NCI-H345 treated with DMSO at 0.1 percent for 48 hours (cell line): Measurements from ENCODE around the gene STON1.
A peak's percentile ranks its signal among the peaks of the same experiment; 100 is the strongest.
"Not testable (repeated sequence)": the region's sequence is repeated elsewhere in the genome, so short reads cannot be mapped to it uniquely, and the experiment has no call there.

Experiments
- DNase-seq: peaks from one replicate; lab custom pipeline; 2025; ENCODE audit not compliant: unreplicated experiment; lab: John Stamatoyannopoulos, UW

The STON1 gene

DNA sequence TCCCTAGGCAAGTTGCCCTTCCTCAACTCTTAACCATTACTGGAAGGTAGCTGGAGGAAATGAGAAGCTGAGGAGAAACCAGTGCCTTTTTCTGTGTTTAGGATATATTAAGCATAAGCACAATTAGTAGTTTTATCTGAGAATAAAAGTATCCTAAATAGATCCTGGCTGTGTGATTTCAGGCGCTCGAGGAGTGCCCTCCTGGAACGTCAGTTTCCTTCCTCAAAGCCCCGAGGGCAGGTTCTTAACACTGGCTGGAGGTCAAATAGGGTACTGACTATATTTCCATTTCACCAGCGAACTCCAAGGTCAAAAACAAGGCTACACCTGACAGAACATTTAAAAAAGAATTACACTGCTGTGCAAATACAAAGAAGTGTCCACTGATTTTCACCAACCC is 1.5 kb upstream of the STON1 start:
- no peak for DNase-seq

DNA sequence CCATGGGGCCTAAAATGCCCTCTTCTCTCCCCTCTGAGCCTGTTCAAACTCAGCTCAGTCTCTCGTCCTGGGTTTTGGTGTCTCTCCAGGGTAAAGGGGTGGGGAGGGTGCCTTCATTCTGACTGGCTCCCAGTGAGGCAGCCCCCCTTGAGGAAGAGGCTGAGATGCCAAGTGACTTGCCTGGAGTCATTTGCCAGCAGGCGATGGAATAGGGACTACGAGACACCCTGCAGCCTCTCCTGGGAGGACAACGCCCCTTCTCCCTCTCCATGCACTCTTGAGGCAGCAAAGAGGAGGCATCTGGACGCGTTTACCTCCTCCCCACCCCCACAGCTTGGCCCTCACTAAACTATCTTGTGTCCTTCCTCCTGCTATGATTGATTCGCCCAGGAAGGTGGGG is 760 bp upstream of the STON1 start:
- peak; percentile 29 for DNase-seq

GRCh38 chr2:48529676-48530032 is 300 bp upstream of the STON1 start:
- DNase-seq: no peak

DNA sequence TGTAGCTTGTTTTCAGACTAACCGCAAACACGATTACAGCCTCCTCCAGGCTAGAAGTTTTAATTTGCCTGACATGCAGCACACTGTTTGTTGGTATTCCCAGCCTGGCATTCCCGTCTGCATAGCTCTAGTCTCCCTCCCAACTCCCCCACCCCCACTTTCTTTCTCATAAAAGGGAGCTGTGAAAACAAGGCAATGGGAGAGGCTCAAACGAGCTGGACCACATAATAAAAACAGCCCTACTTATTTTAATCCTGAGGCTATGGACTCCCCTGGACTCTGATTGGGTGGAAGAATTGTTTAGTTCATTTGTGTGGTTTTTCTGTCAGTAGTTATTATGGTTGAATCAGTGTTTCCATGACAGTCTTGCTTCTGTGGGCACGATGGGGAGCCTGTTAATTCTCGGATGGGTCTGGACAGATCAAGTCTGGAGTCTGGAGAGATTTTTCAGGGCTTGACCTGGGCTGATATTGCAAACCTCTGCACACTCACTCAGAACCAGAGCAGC is 1.2 kb downstream of the STON1 start:
- DNase-seq: no peak

DNA sequence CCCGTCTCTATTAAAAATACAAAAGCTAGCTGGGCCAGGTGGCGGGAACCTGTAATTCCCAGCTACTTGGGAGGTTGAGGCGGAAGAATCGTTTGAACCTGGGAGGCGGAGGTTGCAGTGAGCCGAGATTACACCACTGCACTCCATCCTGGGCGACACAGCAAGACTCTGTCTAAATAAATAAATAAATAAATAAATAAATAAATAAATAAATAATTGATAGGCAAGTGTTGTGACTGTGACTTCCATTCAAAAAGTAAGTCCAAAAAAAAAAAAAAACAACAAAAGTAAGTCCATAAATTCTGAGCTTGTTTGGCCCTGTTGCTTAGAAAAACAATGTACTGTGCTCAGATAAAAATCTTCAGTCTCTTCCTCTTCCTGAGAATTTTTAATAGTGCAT is 2.2 kb downstream of the STON1 start:
- DNase-seq: no peak

DNA sequence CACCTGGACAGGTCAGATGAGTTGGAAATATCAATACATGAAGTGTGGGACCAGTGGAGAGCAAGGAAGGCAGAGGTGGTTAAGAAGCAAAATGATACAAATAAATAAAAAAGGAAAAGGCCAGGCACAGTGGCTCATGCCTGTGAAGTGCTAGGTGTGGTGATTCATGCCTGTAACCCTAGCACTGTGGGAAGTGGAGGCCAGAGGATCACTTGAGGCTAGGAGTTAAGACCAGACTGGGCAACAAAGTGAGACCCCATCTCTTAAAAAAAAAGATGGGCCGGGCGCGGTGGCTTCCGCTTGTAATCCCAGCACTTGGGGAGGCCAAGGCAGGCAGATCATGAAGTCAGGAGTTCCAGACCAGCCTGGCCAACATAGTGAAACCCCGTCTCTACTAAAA is 2.9 kb downstream of the STON1 start:
- no peak for DNase-seq

GRCh38 chr2:48534781-48535180 is 4.8 kb downstream of the STON1 start:
- no peak for DNase-seq

GRCh38 chr2:48540237-48540935 is 10.4 kb downstream of the STON1 start:
- no peak for DNase-seq

- DNase-seq: no peak
Measured at GRCh38 chr2:48541666-48542389, 11.9 kb downstream of the STON1 start.

GRCh38 chr2:48543895-48544294 is 13.9 kb downstream of the STON1 start:
- no peak for DNase-seq

GRCh38 chr2:48545244-48545643 is 15.3 kb downstream of the STON1 start:
- DNase-seq: no peak

GRCh38 chr2:48548840-48549239 is 18.9 kb downstream of the STON1 start:
- no peak for DNase-seq

- no peak for DNase-seq
Measured at GRCh38 chr2:48549972-48550371, 20.0 kb downstream of the STON1 start.

- no peak for DNase-seq
Measured at GRCh38 chr2:48551548-48551947, 21.6 kb downstream of the STON1 start.

DNA sequence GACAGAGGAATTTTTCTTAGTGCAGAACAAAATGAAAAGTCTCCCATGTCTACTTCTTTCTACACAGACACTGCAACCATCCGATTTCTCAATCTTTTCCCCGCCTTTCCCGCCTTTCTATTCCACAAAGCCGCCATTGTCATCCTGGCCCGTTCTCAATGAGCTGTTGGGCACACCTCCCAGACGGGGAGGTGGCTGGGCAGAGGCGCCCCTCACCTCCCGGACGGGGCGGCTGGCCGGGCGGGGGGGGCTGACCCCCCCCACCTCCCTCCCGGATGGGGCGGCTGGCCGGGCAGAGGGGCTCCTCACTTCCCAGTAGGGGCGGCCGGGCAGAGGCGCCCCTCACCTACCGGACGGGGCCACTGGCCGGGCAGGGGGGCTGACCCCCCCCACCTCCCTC is 25.1 kb downstream of the STON1 start:
- not testable (repeated sequence) for DNase-seq

DNA sequence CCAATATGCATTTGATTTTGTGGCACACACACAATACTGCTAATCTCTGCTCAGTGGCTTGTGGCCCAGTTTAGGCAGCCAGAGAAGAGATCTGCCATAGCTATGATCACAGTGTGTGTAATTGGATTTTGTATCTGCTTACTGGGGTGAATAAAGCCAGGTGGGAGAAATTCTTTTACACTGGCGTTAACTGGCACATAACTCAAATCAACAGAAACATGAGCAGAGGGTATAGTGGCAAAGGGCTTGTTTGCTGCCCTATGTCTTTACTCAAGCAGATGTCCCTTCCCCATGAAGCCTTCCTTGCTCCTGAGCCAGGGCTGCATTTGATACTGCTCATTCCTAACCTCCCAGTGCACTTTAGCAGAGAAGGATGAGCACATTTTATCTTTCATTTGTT is 28.5 kb downstream of the STON1 start:
- DNase-seq: no peak

DNA sequence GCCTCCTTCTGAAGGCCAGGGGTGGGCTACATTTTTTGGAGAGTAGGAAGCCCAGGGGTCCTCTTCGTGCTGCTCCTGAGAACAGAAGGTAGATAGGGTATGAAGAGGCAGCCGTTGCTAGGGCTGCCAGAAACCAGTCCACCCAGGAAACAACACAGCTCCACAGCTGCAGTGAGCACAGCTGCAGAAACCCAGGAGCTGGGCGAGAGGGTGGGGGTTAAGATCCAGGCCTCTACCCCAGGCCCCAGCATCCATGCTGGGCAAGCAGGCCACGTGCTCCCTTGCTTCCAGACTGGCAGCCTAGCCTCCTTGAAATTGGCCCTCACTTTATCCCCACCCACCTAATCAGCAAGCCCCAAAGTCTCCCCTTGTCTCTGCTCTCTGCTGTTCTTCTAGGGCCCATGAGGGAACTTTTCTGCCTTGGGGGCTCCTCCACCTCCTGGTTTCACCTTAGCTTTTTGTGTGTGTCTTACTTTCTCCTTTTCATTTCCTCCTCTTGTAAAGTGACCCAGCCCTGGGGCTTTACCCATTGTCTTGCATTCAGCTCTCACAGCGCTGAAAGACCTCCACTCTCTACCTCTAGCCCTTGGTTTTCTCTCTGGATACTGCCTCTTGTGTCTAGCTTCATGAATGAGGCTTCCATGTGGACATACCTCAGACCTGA is 30.7 kb downstream of the STON1 start:
- DNase-seq: no peak

GRCh38 chr2:48562281-48562680 is 32.3 kb downstream of the STON1 start:
- no peak for DNase-seq

DNA sequence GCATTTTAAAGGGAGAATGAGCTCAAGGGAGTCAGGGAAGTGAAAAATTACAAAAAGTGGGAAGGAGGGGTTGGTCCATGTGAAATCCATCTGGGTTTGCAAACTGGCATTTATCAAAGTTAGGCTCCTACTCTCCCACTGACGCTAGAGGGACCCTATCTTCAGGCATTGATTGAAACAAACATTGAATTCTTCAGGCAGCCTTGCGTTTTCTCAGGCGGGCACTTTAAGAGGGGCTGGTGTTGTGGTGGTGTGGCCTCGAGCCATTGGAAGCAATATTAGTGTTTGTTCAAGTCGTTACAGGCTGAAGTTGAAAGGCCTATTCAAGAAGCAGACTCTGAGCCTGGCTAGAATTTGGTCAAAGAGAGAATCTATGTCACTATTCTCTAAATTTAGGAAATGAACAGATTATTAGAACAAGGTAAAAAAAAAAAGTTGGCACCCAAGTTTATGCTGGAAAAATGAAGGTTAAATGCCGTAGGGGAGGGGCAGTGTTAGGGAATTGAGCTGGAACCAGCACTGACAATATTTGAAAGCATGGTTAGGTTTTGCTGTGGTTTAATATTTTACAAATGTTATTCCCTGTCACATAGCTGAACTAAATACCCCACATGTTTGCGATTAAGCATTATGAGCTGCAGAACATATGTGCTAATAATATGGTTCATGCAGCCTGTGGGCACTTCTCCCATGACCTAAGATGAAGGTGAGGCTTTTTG is 36.8 kb downstream of the STON1 start:
- no peak for DNase-seq

DNA sequence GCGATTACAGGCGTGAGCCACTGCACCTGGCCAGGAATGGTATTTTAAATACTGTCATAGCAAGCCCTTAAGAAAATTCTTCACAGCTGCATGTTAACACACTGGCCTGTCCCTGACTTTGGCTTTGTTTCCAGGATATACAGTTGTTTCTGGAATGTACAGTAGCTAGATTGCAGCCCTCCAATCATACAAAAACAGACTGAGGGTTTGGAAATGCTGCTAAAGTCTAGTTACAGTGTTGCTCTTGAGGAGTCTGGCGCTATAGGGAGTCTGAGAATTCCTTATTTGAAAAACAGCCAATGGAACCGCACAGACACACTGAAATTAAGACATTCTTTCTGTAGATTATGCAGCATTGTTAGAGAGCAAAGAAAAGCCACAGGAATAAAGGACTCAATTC is 37.7 kb downstream of the STON1 start:
- no peak for DNase-seq

DNA sequence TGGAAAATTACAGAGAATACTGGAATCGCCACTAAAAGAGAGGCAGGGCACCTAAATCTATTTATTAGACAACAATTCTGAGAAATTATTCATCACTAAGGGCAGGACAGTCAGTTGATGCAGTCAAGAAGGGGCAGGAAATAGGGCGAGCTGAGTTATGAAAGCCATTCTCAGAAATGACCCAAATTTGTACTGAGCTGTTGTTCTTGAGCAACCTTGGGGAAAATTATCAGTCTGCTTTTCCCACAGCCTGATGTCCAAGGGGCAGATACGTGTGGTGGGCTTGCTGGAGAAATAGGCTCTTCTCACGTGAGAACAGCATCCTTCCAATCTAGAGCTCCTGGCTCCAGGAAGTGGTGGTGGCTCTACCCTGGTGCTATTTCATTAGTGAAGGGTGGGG is 38.6 kb downstream of the STON1 start:
- no peak for DNase-seq

DNA sequence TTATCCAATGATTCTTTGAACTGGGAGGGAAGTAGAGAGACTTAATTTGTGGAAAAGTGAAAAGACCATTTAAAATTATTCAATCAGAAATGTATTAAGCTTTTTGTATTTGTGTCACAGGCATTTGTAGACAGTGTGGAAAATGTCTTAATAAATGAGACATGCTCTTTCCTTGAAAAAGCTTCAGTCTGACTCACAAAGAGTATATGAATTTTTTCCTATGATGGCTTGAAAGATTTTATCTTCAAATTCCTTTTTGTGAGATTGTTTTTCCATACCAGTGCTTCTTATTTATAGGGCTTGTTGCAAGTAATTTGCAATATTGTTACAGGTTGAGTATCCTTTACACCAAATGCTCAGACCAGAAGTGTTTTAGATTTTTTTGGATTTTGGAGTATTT is 39.5 kb downstream of the STON1 start:
- DNase-seq: no peak
